Hepatic stellate cell (primary cell): Measurements from ENCODE around the gene ALOX5.
"Not testable (repeated sequence)": the region's sequence is repeated elsewhere in the genome, so short reads cannot be mapped to it uniquely, and the experiment has no call there.

Source experiments
- DNase-seq: peaks from one replicate; pipeline ENCODE4 v3.0.0; 2011; ENCODE audit warnings: low spot score

Gene ALOX5

DNA sequence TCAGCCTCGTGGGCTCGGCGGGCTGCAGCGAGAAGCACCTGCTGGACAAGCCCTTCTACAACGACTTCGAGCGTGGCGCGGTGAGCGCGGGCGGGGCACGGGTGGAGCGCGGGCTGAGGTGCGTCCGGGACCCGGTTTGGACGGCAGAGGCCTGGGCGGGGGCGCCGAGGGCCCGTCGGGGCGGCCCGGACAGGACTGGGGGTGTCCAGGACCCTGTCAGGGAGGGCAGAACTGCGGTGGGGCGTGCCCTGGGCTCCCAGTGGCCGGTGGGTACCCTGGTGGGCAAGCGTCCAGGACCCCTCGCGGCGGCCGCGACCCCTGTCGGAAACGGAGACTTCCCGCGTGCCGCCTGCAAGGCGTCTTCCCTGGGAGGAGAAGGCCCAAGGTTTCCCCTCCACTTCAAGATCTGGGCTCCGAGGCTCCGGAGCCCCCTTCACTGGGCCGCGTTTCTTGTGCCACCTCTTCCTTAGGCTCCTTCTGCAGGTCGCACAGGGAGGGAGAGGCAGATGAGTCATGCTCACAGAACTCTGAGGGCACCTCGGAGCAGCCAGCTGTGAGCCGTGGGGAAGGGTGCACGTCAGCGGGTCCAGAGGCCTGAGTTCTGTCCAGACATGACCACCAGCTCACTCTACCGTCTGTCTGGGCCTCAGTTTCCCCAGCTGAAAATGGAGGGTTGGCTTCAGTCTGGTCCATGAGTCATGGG, 485 bp downstream of the ALOX5 start:
- DNase-seq = no peak

DNA sequence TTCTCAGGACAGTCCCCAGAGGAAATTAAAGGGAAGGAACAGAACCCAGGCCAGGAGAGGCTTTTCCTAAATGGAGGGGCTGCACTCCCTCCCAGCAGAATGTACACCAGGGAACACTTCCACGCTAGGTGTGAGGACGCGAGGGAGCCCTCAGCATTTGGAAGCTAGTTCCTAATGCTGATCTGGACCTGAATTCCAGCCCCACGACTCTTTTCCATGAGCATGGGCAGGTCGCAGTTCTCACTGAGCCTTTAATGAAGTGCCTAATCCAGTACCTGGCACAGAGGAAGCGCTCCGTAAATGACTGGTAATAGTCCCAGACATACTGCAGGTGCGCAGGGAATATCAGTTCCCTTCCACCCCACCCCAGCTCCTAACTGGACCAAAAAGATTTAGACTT, 1.1 kb downstream of the ALOX5 start:
- DNase-seq = no peak

DNA sequence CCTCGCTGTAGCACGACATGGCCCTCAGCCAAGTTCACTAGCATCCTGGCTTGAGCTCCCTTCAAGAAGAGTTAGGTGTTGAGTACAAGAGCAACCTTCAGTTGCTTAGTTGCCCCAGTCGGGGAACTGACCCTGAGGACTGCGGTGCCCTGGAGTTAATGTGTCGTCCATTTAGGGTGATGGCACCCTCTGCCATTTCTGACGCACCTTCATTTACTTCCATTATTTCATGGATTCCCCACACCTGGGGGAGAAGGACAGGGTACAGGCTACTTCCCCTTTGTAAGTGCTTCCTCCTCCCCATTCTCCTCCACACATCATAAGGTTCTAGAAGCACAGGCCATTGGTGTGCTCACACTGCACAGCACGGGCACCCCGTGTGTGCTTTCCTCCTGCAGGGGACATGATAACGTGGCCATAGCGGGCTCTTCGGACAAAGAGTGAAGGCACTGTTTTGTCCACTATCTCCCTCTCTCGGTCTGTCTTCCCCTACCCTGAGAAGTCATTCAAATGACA, 1.8 kb downstream of the ALOX5 start:
- no peak for DNase-seq

DNA sequence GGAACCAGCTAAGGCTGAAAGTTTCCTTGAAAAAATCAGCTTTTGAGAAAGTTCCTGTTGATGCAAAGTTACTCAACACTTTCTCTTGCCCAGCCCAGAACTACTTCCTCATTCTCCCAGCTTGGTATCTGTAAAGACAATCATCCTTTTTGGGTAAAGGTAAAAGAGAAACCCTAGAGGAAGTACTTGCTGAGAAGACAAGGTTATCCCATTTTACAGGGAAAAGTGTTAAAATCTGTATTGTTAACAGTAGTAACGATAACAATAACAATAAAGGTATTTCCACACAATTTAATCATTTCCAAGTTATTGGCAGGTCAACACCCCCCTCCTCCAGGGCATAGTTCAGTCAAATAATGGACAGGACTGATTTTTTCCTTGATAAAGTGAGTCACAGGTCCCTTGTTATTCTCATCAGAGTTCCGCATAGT, 2.4 kb downstream of the ALOX5 start:
- no peak for DNase-seq

DNA sequence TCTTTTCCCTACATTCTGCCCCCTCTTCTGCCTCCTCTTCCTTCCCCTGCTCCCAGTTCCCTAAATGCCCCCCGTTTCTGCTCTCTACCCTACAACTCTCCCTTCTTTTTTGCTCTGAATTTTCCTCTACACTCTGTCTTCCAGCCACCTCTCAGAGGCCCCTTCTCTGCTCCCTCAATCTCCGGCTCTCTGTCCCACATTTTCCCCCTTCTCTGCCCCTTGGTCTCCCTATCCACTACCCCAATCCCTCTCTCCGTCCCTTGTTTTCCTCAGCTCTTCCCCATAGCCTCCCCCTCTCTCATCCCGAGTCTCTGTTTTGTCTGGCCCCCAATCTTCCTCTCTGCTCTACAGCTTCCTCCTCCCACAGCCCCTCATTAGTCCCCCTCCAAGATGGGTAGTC, 3.3 kb downstream of the ALOX5 start:
- no peak for DNase-seq

DNA sequence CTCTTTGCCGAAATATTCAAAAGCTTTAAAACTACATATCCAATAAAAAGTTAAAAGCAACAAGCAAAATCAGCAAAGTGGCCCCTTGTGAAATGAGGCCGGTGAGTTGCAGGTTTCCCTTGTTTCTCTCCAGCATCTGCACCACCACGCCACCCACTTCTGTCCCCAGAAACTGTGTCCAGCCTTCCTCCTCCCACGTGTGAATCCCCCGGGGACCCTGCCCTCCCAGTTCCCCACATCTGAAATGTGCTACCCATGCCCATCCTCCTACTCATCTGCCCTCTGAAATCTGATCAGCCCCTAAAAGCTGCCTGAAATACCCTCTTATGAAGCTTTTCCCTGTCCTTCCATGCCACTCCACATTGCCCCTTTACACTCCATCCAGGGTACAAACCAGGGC, 3.8 kb downstream of the ALOX5 start:
- DNase-seq = no peak

DNA sequence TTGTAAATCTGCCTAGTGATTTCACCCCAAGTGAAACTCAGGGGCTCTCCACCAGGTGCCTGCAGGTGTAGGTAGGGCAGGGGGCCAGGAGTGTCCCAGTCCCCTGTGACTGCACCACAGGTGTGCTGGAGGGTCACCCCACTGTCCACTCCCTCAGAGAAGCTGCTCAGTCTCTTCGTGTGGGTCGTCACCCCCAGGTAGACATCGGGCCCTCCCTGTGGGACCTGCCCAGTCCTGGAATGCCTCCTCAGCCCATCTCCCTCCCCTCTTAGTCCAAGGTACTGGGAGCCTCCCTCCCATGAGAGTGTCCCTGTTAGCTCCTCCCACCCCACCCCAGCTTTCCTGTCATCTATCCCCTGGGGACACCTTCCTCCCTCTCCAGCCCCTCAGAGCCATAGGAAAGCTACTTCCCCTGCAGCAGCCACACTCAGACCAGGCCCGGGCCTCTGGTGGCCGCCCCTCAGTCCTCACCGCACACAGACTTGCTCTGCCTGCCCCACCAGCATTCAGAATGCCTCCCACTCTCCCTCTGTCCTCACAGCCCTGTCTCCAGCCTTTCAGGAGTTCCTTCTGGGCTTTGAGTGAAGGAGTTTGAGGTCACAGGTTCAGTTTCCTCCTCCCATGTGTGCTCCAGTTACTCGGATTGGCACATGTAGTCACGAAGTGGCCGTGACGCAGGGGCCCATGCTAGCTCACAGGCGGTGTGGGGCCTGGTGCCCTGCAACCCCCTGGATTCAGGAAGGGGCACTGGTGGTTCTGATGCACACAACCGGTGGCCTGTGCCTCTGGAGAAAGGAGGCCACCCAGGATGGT, 5.1 kb downstream of the ALOX5 start:
- no peak for DNase-seq

DNA sequence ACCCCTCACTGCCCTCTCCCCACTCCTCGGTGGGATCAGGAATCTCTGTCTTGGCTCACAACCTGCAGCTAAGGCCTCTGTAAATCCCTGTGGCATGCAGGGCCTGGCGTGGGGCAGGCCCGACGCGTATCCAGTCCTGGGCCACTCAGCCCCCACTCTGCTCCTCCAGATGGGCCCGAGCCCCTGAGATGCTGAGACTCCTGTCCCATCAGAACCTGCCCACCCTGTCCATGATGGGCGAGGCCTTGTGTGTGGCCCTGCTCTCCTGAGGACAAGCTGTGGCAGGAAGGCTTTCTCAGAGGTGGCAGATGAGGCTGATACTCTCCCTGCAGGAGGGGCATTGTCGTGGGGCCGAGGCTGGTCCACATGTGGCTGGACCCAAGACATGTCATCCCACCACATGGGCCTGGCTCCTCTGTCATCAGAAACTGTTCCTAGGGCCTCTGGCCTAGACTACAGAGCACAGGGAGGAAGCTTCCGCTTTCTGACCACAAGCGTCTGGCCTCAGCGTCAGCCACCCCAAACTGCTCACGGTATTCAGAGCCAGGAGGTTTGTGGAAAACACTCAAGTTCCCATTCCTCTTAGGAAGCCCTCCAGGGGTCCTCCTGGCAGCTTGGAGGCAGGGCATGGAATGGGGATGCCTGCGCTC, 6.0 kb downstream of the ALOX5 start:
- DNase-seq = no peak

DNA sequence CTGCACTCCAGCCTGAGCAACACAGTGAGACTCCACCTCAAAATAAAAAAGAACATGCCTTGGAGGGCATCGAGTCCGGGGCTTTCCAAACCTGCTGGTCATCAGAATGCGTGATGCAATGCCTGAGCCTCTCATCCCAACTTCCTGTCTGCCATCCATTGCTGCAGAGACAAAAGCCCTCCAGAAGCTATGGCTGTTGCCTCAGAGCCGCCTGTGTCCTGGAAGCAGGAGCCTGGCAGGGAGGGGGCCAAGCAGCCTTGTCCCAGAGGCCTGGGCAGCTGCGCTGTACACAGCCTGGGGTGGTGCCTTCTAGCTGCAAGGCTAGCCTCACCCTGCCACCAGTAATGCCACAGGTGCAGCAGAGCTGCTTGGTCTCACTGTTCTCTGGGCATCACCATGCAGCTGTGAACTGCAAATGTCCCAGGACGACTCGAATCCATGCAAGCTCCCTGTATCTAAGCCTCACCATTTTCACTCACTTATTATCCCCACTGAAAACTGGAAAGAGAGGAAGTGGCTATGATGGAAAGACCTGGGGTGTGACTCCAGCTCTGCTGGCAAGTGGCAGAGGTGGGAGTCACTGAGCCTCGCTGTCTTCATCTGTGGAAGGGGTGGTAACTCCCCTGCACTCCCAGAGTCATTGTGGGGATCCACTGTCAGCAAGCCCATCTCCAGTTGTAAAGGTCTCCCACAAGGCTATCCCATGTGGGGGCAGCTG, 7.0 kb downstream of the ALOX5 start:
- DNase-seq = no peak

DNA sequence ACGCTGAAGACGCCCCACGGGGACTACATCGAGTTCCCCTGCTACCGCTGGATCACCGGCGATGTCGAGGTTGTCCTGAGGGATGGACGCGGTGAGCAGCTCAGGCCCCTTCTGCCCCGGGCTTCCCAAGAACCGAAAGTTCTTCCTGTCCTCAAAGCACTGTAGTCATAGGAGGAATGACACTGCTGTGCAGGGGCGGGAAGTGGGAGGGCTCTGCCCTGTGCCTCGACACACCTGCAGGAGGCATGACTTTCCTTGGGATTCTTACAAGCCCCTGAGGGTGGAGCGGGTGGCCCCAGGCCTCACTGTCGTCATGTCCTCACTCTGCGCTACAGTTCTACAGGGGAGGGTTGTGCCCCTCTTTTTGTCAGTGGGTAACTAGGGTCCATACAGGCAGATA, 8.6 kb downstream of the ALOX5 start:
- no peak for DNase-seq

DNA sequence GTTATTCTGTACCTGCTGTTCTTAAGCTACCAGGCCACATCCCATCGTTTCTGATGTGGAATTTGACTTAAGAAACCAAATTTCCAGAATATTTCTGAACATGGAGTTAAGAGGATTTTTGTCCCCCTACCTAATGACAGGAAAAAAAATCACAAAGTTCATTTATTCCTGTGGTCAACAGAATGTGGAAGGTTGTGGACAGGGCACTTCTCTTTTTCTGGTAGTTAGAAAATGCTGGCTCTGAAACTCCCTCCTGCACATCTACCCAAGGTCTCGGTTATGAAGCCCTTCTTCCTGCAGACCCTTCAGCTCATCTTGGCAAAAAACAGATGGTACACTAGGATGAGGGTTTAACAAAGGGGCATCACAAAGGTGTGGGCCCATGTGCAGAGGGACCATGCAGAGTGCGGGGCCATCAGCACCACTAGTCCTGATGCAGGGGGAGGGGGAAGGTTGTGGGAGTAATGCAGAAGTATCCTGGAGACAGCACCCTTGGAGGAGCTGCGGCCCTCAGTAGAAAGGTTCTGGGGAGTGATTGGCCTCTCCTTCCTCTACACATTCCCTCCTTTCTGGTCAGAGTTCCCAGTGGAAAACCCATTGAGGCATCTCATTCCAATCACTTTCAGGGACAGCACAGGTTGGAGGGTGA, 9.8 kb downstream of the ALOX5 start:
- no peak for DNase-seq

DNA sequence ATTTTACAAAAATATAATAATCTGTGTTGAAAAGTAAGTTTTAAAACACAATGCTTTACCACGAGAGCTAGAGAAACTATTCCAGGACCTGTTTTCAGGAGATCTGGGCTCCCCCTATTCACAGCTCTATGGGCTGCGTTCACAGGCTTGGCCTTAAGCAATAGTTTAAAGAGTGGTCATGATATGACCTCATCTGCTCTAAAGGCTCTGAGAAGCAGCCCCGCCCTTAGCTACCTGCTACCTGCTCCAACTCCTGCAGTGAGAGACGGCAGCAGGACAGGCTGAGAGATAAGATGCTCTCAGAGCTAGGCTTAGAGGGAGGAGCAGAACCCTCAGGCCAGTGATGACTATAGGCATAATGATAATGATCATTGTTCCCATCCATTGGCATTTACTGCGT, 12.6 kb downstream of the ALOX5 start:
- no peak for DNase-seq

DNA sequence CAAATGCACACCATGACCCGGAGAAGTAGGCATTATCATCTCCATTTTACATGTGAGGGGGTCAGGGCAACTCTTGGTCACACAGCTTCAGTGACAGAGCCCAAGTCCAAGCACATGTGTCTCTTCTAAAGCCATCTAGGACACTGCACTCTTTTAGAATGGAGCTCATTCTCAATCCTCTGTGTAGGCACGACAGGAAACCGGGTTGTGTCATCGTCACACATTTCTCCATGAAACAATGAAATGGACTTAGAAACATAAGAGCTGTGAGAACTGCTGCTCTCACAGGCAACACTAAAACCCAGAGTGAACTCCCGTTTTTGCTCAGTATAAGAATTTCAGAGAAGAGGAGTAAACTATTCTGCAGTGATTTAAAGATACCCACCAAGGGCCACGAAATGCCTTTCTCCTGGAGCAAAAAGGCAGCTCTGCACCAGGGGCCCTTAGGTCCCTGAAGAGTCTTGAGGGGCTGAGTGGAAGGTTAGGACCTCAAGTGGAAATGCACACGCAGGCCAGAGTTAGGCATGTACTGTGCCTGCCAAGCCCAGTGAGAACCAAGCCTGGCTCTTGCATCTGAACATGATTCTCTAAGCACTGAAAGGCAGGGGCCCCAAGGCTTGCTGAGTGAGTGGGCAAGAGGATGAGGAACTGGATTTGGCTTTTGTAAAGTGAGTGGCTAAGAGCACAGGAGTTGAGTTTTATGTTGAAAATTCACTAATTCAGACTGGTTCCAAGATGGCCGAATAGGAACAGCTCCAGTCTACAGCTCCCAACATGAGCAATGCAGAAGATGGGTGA, 13.3 kb downstream of the ALOX5 start:
- no peak for DNase-seq

DNA sequence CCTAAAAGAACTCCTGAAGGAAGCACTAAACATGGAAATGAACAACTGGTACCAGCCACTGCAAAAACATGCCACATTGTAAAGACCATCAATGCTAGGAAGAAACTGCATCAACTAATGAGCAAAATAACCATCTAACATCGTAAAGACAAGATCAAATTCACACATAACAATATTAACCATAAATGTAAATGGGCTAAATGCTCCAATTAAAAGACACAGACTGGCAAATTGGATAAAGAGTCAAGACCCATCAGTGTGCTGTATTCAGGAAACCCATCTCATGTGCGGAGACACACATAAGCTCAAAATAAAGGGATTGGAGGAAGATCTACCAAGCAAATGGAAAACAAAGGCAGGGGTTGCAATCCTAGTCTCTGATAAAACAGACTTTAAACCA, 15.7 kb downstream of the ALOX5 start:
- DNase-seq = not testable (repeated sequence)

DNA sequence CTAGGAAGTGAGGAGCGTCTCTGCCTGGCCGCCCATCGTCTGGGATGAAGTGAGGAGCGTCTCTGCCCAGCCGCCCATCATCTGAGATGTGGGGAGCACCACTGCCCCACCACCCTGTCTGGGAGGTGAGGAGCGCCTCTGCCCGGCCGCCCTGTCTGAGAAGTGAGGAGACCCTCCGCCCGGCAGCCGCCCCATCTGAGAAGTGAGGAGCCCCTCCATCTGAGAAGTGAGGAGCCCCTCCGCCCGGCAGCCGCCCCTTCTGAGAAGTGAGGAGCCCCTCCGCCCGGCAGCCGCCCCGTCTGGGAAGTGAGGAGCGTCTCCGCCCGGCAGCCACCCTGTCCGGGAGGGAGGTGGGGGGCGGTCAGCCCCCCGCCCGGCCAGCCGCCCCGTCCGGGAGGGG, 17.6 kb downstream of the ALOX5 start:
- DNase-seq = not testable (repeated sequence)

DNA sequence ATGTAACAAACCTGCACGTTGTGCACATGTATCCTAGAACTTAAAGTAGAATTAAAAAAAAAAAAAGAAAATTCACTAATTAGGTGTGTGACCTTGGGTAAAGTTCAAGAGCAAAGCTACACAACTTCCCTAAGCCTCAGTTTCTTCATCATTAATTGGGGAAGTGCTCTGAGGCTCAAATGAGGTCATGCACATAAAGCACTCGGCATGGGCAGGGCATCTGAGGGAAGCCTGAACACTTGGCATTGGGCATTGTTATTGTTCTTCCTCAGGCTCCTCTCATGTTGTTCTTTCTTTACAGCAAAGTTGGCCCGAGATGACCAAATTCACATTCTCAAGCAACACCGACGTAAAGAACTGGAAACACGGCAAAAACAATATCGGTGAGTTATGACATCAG, 21.5 kb downstream of the ALOX5 start:
- DNase-seq = no peak

DNA sequence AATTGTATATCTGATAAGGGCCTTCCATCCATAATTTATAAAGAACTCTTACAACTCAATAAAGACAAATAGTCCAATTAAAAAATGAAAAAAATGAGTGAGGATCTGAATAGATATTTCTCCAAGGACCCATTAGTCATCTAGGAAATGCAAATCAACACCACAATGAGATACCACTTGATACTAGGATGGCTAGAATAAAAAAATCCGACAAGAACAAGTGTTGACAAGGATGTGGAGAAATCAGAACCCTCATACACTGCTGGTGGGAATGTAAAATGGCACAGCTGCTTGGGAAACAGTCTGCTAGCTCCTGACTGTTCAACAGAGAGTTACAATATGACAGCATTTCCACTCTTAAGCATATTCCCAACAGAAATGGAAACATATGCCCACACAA, 24.6 kb downstream of the ALOX5 start:
- DNase-seq = no peak

DNA sequence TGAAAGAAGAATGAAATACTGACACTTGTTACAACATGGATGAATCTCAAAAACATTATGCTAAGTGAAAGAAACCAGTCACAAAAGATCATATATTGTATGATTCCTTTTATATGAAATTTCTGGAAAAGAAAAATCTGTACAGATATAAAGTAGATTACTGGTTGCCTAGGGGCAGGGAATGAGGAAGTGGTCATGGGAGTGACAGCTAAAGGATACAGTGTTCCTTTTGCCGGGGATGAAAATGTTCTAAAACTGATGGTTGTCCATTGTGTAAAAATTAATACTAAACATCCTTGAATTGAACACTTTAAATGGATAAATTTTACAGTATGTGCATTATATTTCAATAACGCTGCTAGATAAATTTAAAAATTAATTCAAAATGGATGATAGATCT, 25.1 kb downstream of the ALOX5 start:
- no peak for DNase-seq

DNA sequence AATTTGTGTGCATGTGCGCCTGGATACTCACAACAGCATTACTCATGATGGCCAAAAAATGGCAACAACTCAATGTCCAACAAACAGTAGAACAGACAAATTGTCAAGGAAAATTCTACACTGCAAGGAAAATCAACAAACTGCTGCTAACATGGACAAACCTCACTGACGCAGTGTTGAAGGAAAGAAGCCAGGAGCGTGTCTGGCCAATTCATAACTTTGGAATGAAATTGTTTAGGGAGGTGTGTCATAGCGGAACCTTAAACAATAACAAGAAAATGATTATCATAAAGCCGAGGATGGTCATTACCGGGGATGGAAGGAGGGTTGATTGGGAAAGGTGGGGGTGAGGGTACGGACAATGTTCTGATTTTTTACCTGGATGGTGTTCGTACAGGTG, 29.1 kb downstream of the ALOX5 start:
- no peak for DNase-seq

DNA sequence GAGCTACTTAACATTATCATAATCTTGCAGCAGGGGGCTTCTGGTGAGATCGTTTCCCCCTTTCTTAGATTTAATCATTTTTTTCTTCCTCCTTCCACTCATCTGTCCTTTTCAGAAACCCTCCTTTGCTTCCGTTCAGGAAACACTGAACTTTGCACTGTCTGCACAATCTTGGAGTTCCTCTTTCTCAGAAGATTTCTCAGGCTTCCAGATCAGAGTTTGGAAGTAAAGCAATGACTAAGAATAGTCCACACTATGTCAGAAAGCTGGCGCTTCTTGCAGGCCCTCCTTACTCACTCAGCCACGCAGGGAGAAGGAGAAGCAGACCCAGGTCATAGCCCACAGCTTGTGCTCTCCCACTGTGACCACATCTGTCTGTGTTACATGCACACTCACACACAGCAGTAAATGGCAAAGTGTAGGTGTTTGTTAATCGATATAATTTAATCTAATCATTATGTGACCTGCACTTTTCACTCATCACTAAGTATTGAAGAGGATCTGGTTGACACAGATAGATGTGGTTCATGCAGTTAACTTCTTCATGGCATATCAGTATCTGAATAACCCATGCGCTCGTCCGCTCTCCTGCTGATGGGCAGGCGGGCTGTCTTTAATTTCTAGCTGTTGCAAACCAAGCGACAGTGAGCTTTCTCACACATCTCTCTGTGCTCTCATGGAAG, 30.2 kb downstream of the ALOX5 start:
- DNase-seq = no peak

DNA sequence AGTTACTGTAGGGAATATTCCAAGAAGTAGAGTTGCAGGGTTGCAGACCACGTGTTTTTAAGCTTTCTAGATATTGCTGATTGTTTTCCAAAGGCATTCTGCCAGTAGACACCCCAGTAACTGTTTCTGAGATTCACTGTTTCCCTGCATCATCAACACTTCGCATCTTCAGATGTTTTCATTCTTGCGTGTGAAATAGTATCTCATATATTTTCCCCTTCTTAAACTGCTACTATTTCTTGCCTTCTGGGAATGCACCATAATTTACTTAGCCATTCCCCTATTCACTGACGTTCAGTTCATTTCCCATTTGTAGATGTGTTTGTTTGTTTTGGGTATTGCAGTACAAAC, 30.7 kb downstream of the ALOX5 start:
- DNase-seq = no peak
